ENCODE data around the gene RAD51B. TPM values are rescaled to one million over a fixed set of nuclear protein-coding genes. Genes with fewer than 3 reads are reported as not detected.

RAD51B gene
- total RNA-seq, 1 experiment from 2014 or later: 16.7 TPM

DNA sequence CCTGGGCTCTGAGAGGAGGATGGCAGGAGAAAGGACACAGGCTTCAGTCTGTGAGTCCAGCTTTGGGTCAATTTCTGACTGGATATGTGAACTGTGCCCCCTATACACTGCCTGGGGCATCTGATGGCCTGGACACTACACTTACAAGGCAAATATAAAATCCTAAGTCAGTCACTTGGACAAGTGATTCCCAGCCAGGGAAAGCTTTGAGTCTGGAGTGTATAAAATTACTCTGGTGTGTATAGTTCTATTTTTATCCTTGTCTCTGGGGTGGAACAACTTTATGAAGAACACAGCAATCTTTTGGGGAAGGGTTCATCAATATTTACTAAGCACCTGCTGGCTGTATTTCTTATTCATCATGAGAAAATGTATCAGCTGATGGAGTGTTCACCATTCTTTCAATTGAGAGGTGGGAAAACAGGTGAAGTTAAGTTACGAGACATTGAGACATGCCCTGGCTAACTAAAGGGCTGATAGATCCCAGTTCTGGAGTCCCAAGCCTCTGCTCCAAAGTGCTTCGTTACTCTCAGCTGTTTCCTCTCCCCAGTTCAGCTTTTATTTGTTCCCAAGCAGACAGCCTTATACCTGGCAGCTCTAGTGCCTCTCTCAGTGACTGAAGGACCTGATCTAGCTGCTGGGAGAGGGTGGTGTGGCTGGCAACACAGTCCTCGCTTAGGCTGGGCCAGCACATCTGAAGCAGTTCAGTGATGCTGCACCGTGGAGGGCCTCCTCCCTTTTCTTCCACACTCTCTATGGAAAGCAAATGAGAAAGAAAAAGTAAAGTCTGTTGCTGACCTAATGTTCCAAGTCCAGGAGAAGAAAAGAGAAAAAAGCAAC lies 34.1 kb upstream of the RAD51B start:
- H2BK120ac ChIP-seq (ENCODE audit: low read depth, low read length, poor library complexity, severe bottlenecking): no peak overlapping the region
- no CpG with 5 or more reads among the region's 4 CpGs for whole genome bisulfite sequencing (ENCODE audit: extremely low coverage, insufficient read length, low lambda C conversion rate)
- no peak for DNase-seq
- no peak overlapping the region for H2BK12ac ChIP-seq (ENCODE audit: insufficient read length, low read depth, low read length)
- no peaks in the 10 kb centered on the region for H3K27me3 Mint-ChIP-seq (ENCODE audit: low read depth)
- no peak overlapping the region for H3K27ac ChIP-seq (ENCODE audit: insufficient read length, low read depth, low read length)
- H3T11ph ChIP-seq (ENCODE audit: low read length): no peak overlapping the region
- H3K23ac ChIP-seq (ENCODE audit: insufficient read length, low read depth, low read length): no peak overlapping the region
- H2AK5ac ChIP-seq (ENCODE audit: insufficient read length, low read length): no peak overlapping the region
- no peak overlapping the region for H2BK15ac ChIP-seq (ENCODE audit: low read depth, low read length)
- no peaks in the 10 kb centered on the region for H3K79me1 ChIP-seq (ENCODE audit: insufficient read depth, low read depth, low read length, poor library complexity, severe bottlenecking)
- H3K4me1 Mint-ChIP-seq: no peaks in the 10 kb centered on the region
- H4K5ac ChIP-seq (ENCODE audit: insufficient read length, low read depth, low read length): no peak overlapping the region
- no peak overlapping the region for H3K9ac ChIP-seq (ENCODE audit: extremely low read depth, insufficient read length, low read length)
- H3K27me3 ChIP-seq (ENCODE audit: insufficient read depth, low read length): no peaks in the 10 kb centered on the region
- no peak overlapping the region for H4K8ac ChIP-seq (replicated peaks; ENCODE audit: insufficient read length, low read depth, low read length)
- H3K4me3 Mint-ChIP-seq: no peak overlapping the region
- no peaks in the 10 kb centered on the region for H3K9me3 ChIP-seq (ENCODE audit: control insufficient read depth, low read depth, low read length)
- H2BK20ac ChIP-seq (ENCODE audit: low read depth, low read length, poor library complexity, severe bottlenecking): no peak overlapping the region
- H3K9me3 Mint-ChIP-seq: no peaks in the 10 kb centered on the region
- H3K56ac ChIP-seq (ENCODE audit: insufficient read length, low read depth, low read length): no peak overlapping the region
- H3K36me3 Mint-ChIP-seq (ENCODE audit: insufficient read depth in 1 of 3, low read depth in 3 of 3): peaks cover 19 to 92% (median 86%) of the 10 kb centered on the region in 3 experiments; a peak in 6 of 7 replicates
- H2BK5ac ChIP-seq (ENCODE audit: insufficient read length, low read length): no peak overlapping the region
- TF ChIP-seq CTCF (conservative IDR thresholded peaks at IDR 0.05): no peak
- no peak overlapping the region for H4K91ac ChIP-seq (ENCODE audit: insufficient read length, low read depth, low read length)
- H3K14ac ChIP-seq (ENCODE audit: insufficient read depth, low read length): no peak overlapping the region
- H2AFZ ChIP-seq (ENCODE audit: low read length): no peak overlapping the region
- no peaks in the 10 kb centered on the region for H3K4me1 ChIP-seq (ENCODE audit: insufficient read depth, low read length)
- H3K27ac Mint-ChIP-seq: no peak overlapping the region
- no peaks in the 10 kb centered on the region for H3K23me2 ChIP-seq (ENCODE audit: insufficient read length, low read depth, low read length, poor library complexity, severe bottlenecking)
- no peaks in the 10 kb centered on the region for H3K79me2 ChIP-seq (ENCODE audit: insufficient read depth, low read length)
- H3K4me2 ChIP-seq (ENCODE audit: insufficient read depth, insufficient read length, low read length): no peak overlapping the region
- H4K20me1 ChIP-seq (ENCODE audit: control insufficient read depth, insufficient read depth, insufficient read length): no peaks in the 10 kb centered on the region
- no peak overlapping the region for H3K18ac ChIP-seq (ENCODE audit: insufficient read length, low read depth, low read length)
- H3K4ac ChIP-seq (ENCODE audit: low read depth, low read length): no peak overlapping the region
